OCI-M2 (cell line): ENCODE measurements around the gene CHRNB2.

Experiments
- DNase-seq: peaks from one replicate; lab custom pipeline; 2025; ENCODE audit not compliant: unreplicated experiment; lab: John Stamatoyannopoulos, UW

CHRNB2 gene

GRCh38 chr1:154578058-154578418 lies 10.5 kb downstream of the CHRNB2 start:
- DNase-seq: no peak

GRCh38 chr1:154579374-154579773 lies 11.8 kb downstream of the CHRNB2 start:
- DNase-seq: no peak

GRCh38 chr1:154581766-154582165 lies 14.2 kb downstream of the CHRNB2 start:
- DNase-seq: no peak

GRCh38 chr1:154582885-154583284 lies 15.3 kb downstream of the CHRNB2 start:
- DNase-seq: no peak

- no peak for DNase-seq
These were observed 16.2 kb downstream of the CHRNB2 start for GRCh38 chr1:154583773-154584172.

GRCh38 chr1:154584267-154584994 lies 16.9 kb downstream of the CHRNB2 start:
- no peak for DNase-seq

- DNase-seq: no peak
These were observed 18.7 kb downstream of the CHRNB2 start for GRCh38 chr1:154586231-154586630.

- no peak for DNase-seq
These were observed 19.1 kb downstream of the CHRNB2 start for GRCh38 chr1:154586641-154587040.

GRCh38 chr1:154589780-154590179 lies 22.2 kb downstream of the CHRNB2 start:
- no peak for DNase-seq

- DNase-seq: no peak
These were observed 23.2 kb downstream of the CHRNB2 start for GRCh38 chr1:154590756-154591155.

GRCh38 chr1:154591206-154591605 lies 23.6 kb downstream of the CHRNB2 start:
- no peak for DNase-seq

- no peak for DNase-seq
These were observed 25.8 kb downstream of the CHRNB2 start for GRCh38 chr1:154593390-154593789.

- DNase-seq: no peak
These were observed 27.2 kb downstream of the CHRNB2 start for GRCh38 chr1:154594811-154595210.

GRCh38 chr1:154595621-154596020 lies 28.0 kb downstream of the CHRNB2 start:
- no peak for DNase-seq

GRCh38 chr1:154598871-154599635 lies 31.5 kb downstream of the CHRNB2 start:
- no peak for DNase-seq

GRCh38 chr1:154599658-154600057 lies 32.1 kb downstream of the CHRNB2 start:
- DNase-seq: no peak

- DNase-seq: no peak
These were observed 35.7 kb downstream of the CHRNB2 start for GRCh38 chr1:154603317-154603716.

GRCh38 chr1:154605534-154605933 lies 38.0 kb downstream of the CHRNB2 start:
- no peak for DNase-seq

- DNase-seq: no peak
These were observed 39.6 kb downstream of the CHRNB2 start for GRCh38 chr1:154607106-154607608.

- no peak for DNase-seq
These were observed 40.2 kb downstream of the CHRNB2 start, which contains the start of gene ADAR for GRCh38 chr1:154607609-154608396. Gene ADAR, minus strand, starts transcription at chr1:154608186. Its CDS starts 180 bp downstream, at chr1:154608006.
